Natural killer cell treated with Interleukin-12 subunit alpha and Interleukin-12 subunit beta and Interleukin-15 and Interleukin-18, amount 100 ng/mL, for 72 hours (primary cell): ENCODE measurements around the gene PARP16. TPM values are rescaled to one million over a fixed set of nuclear protein-coding genes. Genes with fewer than 3 reads are reported as not detected.
A peak's percentile ranks its signal among the peaks of the same experiment; 100 is the strongest.

Experiments used
- ATAC-seq, 2 donors: fragments of 150-1000 bp; cut with Tn5 transposase in 1 of 2; sonication (Bioruptor Pico), chemical (Tn5 transposase) in 1 of 2; 2 replicates each; pipeline ENCODE4 v1.10.0; 2021
- DNase-seq: peaks from one replicate; pipeline ENCODE4 v3.0.0; 2022; ENCODE audit warnings: low spot score
- H3K27ac Mint-ChIP-seq, 2 donors: 1 replicate in 1 of 2; 2 replicates in 1 of 2; pipeline ENCODE4 v1.8.0; 2022; ENCODE audit warnings: mixed read lengths in 2 of 2, mild to moderate bottlenecking in 1 of 2, moderate library complexity in 1 of 2
- H3K27me3 Mint-ChIP-seq, 2 donors: 1 replicate in 1 of 2; 2 replicates in 1 of 2; pipeline ENCODE4 v1.8.0; 2022; ENCODE audit warnings: mixed read lengths in 2 of 2
- H3K36me3 Mint-ChIP-seq: one replicate; pipeline ENCODE4 v1.8.0; 2022; ENCODE audit warnings: mixed read lengths
- H3K4me1 Mint-ChIP-seq, 2 donors: 1 replicate in 1 of 2; 2 replicates in 1 of 2; pipeline ENCODE4 v1.8.0; 2022; ENCODE audit warnings: low read depth in 2 of 2, mixed read lengths in 2 of 2, mild to moderate bottlenecking in 1 of 2
- H3K4me3 Mint-ChIP-seq: one replicate; pipeline ENCODE4 v1.8.0; 2022; ENCODE audit warnings: mixed read lengths
- H3K9me3 Mint-ChIP-seq: 2 replicates; pipeline ENCODE4 v1.8.0; 2022; ENCODE audit warnings: mixed read lengths
- total RNA-seq, 2 donors: library from RNA; stranded (reverse); gene quantifications; one replicate each; pipeline ENCODE4 v1.2.3, GENCODE V29; 2022

The PARP16 gene
- total RNA-seq, 2 donors from 2014 or later = 8.5 to 12.0 TPM

DNA sequence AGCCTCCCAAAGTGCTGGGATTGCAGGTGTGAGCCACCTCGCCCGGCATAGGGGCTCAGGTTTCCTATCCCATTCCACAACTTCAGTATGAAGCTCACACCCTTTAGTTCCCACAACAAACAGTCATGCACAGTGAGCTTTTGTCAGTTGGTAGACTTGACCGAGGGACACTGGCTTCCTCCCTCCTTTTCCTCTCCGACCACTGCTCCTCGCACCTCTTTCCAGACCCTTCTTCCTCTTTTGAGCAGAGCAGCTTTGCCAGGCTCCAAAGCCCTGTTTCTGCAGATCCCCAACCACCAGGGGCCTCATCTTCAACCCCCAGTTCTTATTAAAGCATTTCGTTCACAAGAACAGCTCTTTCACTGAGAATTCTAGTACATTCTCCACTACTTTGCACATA lies 62.7 kb downstream of the PARP16 start:
- Mint-ChIP-seq H3K36me3 (no peaks in the 10 kb centered on the region), H3K27me3 (no peaks in the 10 kb centered on the region), H3K27ac (no peak overlapping the region), H3K9me3 (no peaks in the 10 kb centered on the region), H3K4me1 (no peaks in the 10 kb centered on the region), H3K4me3 (no peak overlapping the region)
- ATAC-seq (no peak), DNase-seq (no peak)

DNA sequence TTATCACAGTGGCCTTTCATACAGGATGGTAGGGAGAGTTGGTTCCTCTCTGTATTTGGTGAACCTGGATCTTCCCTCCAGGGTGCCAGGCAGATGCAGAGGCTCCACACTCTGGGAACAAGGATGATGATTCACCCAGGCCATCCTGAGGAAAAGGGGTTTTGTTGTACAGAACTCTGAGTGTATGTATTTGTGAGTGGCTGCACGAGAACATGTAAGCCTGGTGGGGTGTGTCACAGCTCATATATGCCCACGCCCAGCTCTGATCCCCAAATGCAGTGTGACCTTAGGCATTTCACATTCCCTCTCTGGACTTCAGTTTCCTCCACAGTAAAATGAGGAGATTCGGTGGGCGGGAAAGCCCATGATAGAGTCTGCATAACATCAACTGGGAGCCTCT lies 63.8 kb downstream of the PARP16 start:
- Mint-ChIP-seq H3K4me1 (peaks cover 0 to 6% of the 10 kb centered on the region in 2 donors), H3K36me3 (no peaks in the 10 kb centered on the region), H3K4me3 (no peak overlapping the region), H3K27me3 (no peaks in the 10 kb centered on the region), H3K27ac (no peak overlapping the region), H3K9me3 (no peaks in the 10 kb centered on the region)
- ATAC-seq = no peak
- no peak for DNase-seq

GRCh38 chr15:65221697-65222096 lies 65.0 kb downstream of the PARP16 start:
- DNase-seq = no peak
- H3K27me3 Mint-ChIP-seq = no peaks in the 10 kb centered on the region
- H3K36me3 Mint-ChIP-seq = no peaks in the 10 kb centered on the region
- no peak overlapping the region for H3K4me3 Mint-ChIP-seq
- H3K27ac Mint-ChIP-seq = no peak overlapping the region
- no peak for ATAC-seq
- H3K4me1 Mint-ChIP-seq = peaks cover 3 to 10% of the 10 kb centered on the region in 2 donors
- H3K9me3 Mint-ChIP-seq = no peaks in the 10 kb centered on the region

DNA sequence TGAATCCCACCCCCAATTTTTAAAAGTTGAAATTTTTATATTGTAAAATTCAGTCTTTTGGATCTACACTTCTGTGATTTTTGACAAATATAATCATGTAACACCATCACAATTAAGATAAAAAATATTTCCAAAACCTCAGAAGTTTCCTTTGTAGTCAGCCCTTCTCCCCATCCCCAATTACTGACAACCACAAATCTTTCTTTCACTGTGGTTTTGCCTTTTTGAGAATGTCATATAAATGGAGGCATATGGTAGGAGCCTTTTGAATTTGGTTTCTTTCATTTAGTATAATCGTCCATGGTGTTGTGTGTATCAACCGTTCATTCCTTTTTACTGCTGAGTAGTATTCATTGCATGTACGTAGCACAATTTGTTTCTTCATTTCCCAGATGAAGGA lies 67.5 kb downstream of the PARP16 start:
- Mint-ChIP-seq H3K27me3 (no peaks in the 10 kb centered on the region), H3K4me3 (no peak overlapping the region), H3K36me3 (no peaks in the 10 kb centered on the region), H3K4me1 (peaks cover 3 to 10% of the 10 kb centered on the region in 2 donors), H3K27ac (no peak overlapping the region), H3K9me3 (no peaks in the 10 kb centered on the region)
- ATAC-seq = no peak
- no peak for DNase-seq

GRCh38 chr15:65217526-65218482 lies 68.9 kb downstream of the PARP16 start:
- Mint-ChIP-seq H3K36me3 (no peaks in the 10 kb centered on the region), H3K4me3 (no peak overlapping the region), H3K27ac (no peak overlapping the region), H3K27me3 (no peaks in the 10 kb centered on the region), H3K4me1 (peaks cover 3 to 10% of the 10 kb centered on the region in 2 donors), H3K9me3 (no peaks in the 10 kb centered on the region)
- DNase-seq (no peak), ATAC-seq (no peak)

GRCh38 chr15:65215496-65215895 lies 71.2 kb downstream of the PARP16 start:
- H3K9me3 Mint-ChIP-seq = no peaks in the 10 kb centered on the region
- no peak overlapping the region for H3K4me3 Mint-ChIP-seq
- H3K27ac Mint-ChIP-seq = peak overlapping the region in 1 of 2 donors; percentile 5
- H3K4me1 Mint-ChIP-seq = peaks cover 3 to 13% of the 10 kb centered on the region in 2 donors
- ATAC-seq = no peak
- H3K36me3 Mint-ChIP-seq = no peaks in the 10 kb centered on the region
- no peak for DNase-seq
- H3K27me3 Mint-ChIP-seq = no peaks in the 10 kb centered on the region

DNA sequence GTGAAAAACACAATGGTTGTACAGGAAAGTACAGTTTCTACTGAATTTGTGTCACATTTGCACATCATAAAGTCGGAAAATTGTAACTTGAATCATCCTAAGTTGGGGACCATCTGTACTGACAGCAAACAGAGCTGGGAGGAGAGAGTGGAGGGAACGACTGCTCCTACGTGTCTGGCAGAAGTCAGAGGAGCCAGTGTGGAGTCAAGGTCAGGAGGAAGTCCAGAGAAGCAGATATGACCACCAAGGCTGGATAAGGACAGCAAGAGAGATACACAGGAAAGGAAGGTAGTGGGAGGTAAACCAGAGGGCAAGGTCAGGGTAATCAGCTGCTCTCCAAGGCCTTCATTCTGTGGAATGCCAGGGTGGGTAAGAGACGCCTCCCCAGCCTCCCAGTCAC lies 72.7 kb downstream of the PARP16 start:
- Mint-ChIP-seq H3K4me3 (no peak overlapping the region), H3K9me3 (no peaks in the 10 kb centered on the region), H3K36me3 (no peaks in the 10 kb centered on the region), H3K27ac (no peak overlapping the region), H3K27me3 (no peaks in the 10 kb centered on the region), H3K4me1 (peaks cover 3 to 13% of the 10 kb centered on the region in 2 donors)
- no peak for DNase-seq
- no peak for ATAC-seq

DNA sequence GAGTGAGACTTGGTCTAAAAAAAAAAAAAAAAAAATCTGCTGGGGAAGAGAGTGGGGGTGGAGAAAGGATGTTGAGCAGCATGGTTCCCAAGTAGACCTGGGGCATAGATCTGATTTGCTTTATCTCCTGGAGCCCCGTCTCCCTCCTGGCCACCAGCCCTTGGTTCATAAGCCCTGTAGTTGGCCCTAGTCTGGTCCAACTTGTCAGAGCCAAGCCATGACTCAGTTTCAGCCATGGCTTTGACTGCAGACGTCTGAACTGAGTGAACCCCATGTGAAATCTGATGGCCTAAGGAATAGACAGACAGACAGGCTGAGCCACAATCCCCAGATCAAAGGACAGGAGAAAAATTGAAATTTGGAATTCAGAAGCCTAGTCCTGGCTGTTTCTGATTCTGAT lies 73.4 kb downstream of the PARP16 start:
- no peak overlapping the region for H3K4me3 Mint-ChIP-seq
- no peaks in the 10 kb centered on the region for H3K9me3 Mint-ChIP-seq
- H3K27ac Mint-ChIP-seq = no peak overlapping the region
- no peak for ATAC-seq
- H3K27me3 Mint-ChIP-seq = no peaks in the 10 kb centered on the region
- no peaks in the 10 kb centered on the region for H3K36me3 Mint-ChIP-seq
- H3K4me1 Mint-ChIP-seq = peaks cover 3 to 8% of the 10 kb centered on the region in 2 donors
- no peak for DNase-seq

GRCh38 chr15:65212097-65212496 lies 74.6 kb downstream of the PARP16 start:
- no peaks in the 10 kb centered on the region for H3K36me3 Mint-ChIP-seq
- no peaks in the 10 kb centered on the region for H3K9me3 Mint-ChIP-seq
- DNase-seq (no peak), ATAC-seq (peak; percentile 41 to 48)
- H3K27me3 Mint-ChIP-seq = no peaks in the 10 kb centered on the region
- no peak overlapping the region for H3K4me3 Mint-ChIP-seq
- peaks cover 0 to 4% of the 10 kb centered on the region in 2 donors for H3K4me1 Mint-ChIP-seq
- H3K27ac Mint-ChIP-seq = no peak overlapping the region

- ATAC-seq (no peak), DNase-seq (no peak)
- no peaks in the 10 kb centered on the region for H3K27me3 Mint-ChIP-seq
- no peak overlapping the region for H3K4me3 Mint-ChIP-seq
- H3K9me3 Mint-ChIP-seq = no peaks in the 10 kb centered on the region
- peaks cover 0 to 4% of the 10 kb centered on the region in 2 donors for H3K4me1 Mint-ChIP-seq
- H3K36me3 Mint-ChIP-seq = no peaks in the 10 kb centered on the region
- peak overlapping the region in 1 of 2 donors; percentile 30 for H3K27ac Mint-ChIP-seq
Measured at GRCh38 chr15:65211482-65211982, 75.2 kb downstream of the PARP16 start.

DNA sequence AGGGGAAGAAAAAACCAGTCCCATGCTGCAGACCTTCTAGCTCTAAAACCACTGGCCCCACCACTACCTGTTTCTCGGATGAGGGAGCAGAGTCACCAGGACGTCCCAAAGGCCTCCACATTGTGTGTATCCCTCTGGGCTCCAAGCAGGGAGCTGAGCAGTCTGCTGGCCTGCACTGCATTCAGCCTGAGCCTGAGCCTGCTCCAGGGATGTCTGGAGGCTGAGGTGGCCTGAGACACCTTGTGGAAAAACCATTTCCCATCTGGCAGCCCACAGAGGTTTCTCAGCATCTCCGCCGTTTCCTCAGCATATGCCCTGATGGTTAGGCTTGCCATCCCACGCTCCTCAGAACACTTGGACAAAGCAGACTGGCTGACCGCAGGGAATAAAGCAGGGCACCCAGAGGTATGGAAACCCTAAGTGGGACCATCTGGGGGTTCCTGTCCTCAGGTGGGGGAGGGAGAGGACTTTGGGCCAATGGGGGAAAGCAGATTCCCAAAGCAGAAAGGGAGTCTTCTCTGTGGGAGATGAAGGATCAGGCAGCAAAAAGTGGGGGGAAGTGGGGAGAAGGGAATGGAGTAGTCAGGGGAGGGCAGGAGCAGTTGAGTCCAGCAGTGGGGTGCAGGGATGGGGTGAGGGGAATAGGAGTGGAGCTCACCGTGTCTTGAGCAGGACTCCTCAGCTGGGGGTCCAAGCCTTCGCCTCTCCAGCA lies 75.8 kb downstream of the PARP16 start, which contains the start of gene CILP:
CILP (minus strand) TSS at position 704 of the 712 bp plus-strand sequence. CDS start 1,718 bp downstream, outside the sequence.
- no peak within 1 kb of the TSS for H3K4me3 Mint-ChIP-seq
- no peak for ATAC-seq
- H3K36me3 Mint-ChIP-seq = no peaks in the 10 kb centered on the region
- H3K9me3 Mint-ChIP-seq = no peaks in the 10 kb centered on the region
- H3K4me1 Mint-ChIP-seq = peaks cover 0 to 4% of the 10 kb centered on the region in 2 donors
- no peaks in the 10 kb centered on the region for H3K27me3 Mint-ChIP-seq
- peak within 1 kb of the TSS in 1 of 2 donors; percentile 30 for H3K27ac Mint-ChIP-seq
- DNase-seq = no peak

DNA sequence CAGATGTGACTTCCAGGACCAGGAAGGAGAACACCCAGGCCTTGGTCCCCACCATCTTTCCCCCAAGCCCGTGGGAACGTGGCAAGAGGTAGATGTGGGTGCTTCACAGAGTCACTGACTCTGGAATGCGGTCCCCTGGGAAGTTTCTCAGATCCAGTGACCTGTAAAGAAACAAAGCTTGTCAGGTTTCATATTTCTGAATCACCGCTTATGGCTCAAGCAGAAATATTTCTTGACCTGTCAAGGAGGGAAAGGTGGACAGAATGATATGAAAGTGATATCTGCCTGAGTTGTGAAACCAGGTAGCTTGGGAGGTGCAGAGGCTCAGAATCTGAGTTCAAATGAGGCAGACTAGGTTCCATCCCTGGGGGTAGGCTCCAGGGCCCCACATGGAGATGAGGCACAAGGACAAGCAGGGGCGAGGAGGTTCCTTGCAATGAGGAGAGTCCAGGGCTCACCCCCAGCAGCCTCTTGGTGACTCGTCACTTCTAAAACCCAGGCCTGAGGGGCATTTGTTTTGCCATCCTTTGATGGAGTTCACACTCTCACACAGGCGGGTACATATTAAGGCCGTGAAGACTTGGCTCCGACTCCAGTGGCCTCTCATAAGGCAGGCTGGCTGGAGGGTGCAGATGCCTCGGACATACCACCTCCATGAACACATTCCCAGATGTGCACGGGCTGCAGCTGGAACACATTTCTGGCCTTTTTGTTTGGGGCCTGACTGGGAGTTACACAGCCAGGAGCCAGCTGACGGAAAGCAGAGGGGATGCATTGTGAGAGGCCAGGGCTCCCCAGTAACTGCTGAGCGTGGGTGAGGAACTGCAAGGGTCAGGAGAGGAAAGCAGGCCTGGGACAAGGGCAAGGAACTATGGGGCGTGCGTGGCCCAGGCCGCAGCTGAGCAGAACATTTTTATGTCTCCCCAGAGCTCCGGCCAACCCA lies 76.7 kb downstream of the PARP16 start:
- H3K9me3 Mint-ChIP-seq = no peaks in the 10 kb centered on the region
- no peak overlapping the region for H3K27ac Mint-ChIP-seq
- H3K4me3 Mint-ChIP-seq = no peak overlapping the region
- peaks cover 0 to 4% of the 10 kb centered on the region in 2 donors for H3K4me1 Mint-ChIP-seq
- no peak for ATAC-seq
- no peaks in the 10 kb centered on the region for H3K36me3 Mint-ChIP-seq
- DNase-seq = no peak
- no peaks in the 10 kb centered on the region for H3K27me3 Mint-ChIP-seq

- H3K27me3 Mint-ChIP-seq = no peaks in the 10 kb centered on the region
- no peak overlapping the region for H3K4me3 Mint-ChIP-seq
- H3K4me1 Mint-ChIP-seq = peaks cover 0 to 4% of the 10 kb centered on the region in 2 donors
- H3K36me3 Mint-ChIP-seq = no peaks in the 10 kb centered on the region
- ATAC-seq (no peak), DNase-seq (no peak)
- H3K27ac Mint-ChIP-seq = no peak overlapping the region
- no peaks in the 10 kb centered on the region for H3K9me3 Mint-ChIP-seq
Measured at GRCh38 chr15:65208647-65209046, 78.0 kb downstream of the PARP16 start.
